ENCODE data around the gene OOSP4A. TPM values are rescaled to one million over a fixed set of nuclear protein-coding genes. Genes with fewer than 3 reads are reported as not detected.

The OOSP4A gene
- polyA plus RNA-seq, 2 of the 4 experiments (the other 2 are of a cell fraction), result not detected

DNA sequence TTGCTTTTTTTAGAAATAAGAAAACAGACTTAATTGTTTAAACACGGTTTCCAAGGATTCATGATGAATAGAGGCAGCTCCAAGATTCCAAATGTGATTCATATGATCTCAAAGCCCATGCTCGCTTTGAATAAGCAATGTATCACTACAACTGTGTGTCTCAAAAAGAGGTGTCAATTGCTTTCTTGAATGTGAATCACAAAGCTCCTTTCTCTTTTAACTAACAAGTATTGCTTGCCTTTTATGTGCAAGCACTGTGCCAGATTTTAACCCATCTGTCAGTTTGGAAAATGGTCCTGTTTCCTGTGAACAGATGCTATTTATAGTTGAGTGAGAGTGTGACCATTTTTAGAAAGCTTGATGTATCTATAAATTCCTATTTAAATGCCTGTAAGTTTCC, 19.1 kb upstream of the OOSP4A start (continued):
- TF ChIP-seq USF2 (IDR thresholded peaks at IDR 0.05) (no peak), GATA3 (IDR thresholded peaks at IDR 0.05; ENCODE audit: borderline replicate concordance) (no peak), SMC3 (IDR thresholded peaks at IDR 0.05) (no peak), NR3C1 (IDR thresholded peaks at IDR 0.05) (no peak)

DNA sequence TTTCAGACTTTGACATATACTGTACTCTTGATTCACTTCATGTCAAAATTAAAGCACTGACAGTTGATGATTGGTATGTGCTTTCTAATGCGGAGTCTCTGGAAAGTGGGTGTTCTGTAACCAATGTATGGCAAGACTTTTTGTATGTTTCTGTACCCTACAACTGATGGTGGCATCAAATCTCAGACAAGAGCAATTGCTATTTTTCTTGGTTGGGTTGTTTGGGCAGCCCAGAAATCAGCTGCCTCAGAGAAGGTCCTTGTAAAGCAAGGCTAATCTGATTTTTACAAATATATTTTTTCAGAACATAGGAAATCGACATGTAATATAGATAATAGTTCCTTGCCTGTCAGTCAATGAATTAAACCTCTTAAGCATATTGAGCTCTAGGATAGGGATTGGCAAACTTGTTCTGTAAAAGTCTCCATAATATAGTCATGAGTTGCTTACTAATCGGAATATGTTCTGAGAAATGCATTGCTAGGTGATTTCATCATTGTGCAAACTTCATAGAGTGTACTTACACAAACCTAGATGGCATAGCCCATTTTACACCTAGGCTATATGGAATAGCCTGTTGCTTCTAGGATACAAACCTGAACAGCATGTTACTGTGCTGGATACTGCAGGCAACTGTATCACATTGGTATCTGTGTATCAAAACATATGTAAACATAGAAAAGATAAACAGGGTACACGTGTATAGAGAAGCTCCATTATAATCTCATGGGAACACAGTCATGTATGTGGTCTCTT, 10.2 kb upstream of the OOSP4A start:
- H3K4me1 ChIP-seq, result no peaks in the 10 kb centered on the region
- no peaks in the 10 kb centered on the region for H3K9me3 ChIP-seq
- ChIA-PET CTCF (no interaction called here), POLR2A (no interaction called here)
- no peak for TF ChIP-seq USF2 (IDR thresholded peaks at IDR 0.05)
- no peak for TF ChIP-seq JUNB (IDR thresholded peaks at IDR 0.05)
- no peak for TF ChIP-seq RAD21 (conservative IDR thresholded peaks at IDR 0.05 in 1 of 2, IDR thresholded peaks at IDR 0.05 in 1 of 2)
- no peak overlapping the region for H3K4me2 ChIP-seq
- DNase-seq (ENCODE audit: low read depth in 1 of 2, low spot score in 1 of 2) (no peak), ATAC-seq (no peak; a peak in 1 of 6 replicates), FAIRE-seq (no peak)
- WGBS (ENCODE audit: missing lambda C conversion rate), result 10% methylated on average over 4 of the region's 4 CpGs
- no peak overlapping the region for H3K4me3 ChIP-seq
- H3K27ac ChIP-seq, result no peak overlapping the region

- no peak overlapping the region for H3K27ac ChIP-seq
- no peak for ATAC-seq
- ChIA-PET CTCF (no interaction called here), POLR2A (no interaction called here)
- no peak for DNase-seq (ENCODE audit: low read depth in 1 of 2, low spot score in 1 of 2)
- 22% methylated on average over 3 of the region's 3 CpGs for WGBS (ENCODE audit: missing lambda C conversion rate)
- no peaks in the 10 kb centered on the region for H3K4me1 ChIP-seq
- no peak for TF ChIP-seq SREBF2 (IDR thresholded peaks at IDR 0.05)
- no peak for TF ChIP-seq ZC3H11A (IDR thresholded peaks at IDR 0.05)
- no peak for TF ChIP-seq NFE2L2 (conservative IDR thresholded peaks at IDR 0.05; ENCODE audit: low read length)
- no peak for TF ChIP-seq CBX2 (IDR thresholded peaks at IDR 0.05; ENCODE audit: borderline replicate concordance, low read depth)
- no peak for TF ChIP-seq HOXB13 (CRISPR knock-in tag; IDR thresholded peaks at IDR 0.05; ENCODE audit: low read depth)
- no peak for TF ChIP-seq HMGXB4 (CRISPR knock-in tag; IDR thresholded peaks at IDR 0.05; ENCODE audit: borderline replicate concordance)
- no peak for TF ChIP-seq GATA3 (IDR thresholded peaks at IDR 0.05; ENCODE audit: borderline replicate concordance)
- no peak for TF ChIP-seq ZNF302 (CRISPR knock-in tag; IDR thresholded peaks at IDR 0.05)
- TF ChIP-seq USF2 (IDR thresholded peaks at IDR 0.05), result no peak
- TF ChIP-seq RARB (CRISPR knock-in tag; IDR thresholded peaks at IDR 0.05), result no peak
- TF ChIP-seq RFX5 (IDR thresholded peaks at IDR 0.05), result no peak
- no peak for TF ChIP-seq PHF8 (IDR thresholded peaks at IDR 0.05; ENCODE audit: borderline replicate concordance, low read depth)
- no peak for TF ChIP-seq MAZ (IDR thresholded peaks at IDR 0.05; ENCODE audit: borderline replicate concordance, low read depth, low read length)
- TF ChIP-seq E2F6 (IDR thresholded peaks at IDR 0.05; ENCODE audit: borderline replicate concordance, low read depth), result no peak
- TF ChIP-seq HDAC2 (IDR thresholded peaks at IDR 0.05), result no peak
- TF ChIP-seq HOXB5 (CRISPR knock-in tag; IDR thresholded peaks at IDR 0.05), result no peak
- no peak for TF ChIP-seq ZSCAN20 (CRISPR knock-in tag; IDR thresholded peaks at IDR 0.05)
- no peak for TF ChIP-seq EHMT2 (IDR thresholded peaks at IDR 0.05; ENCODE audit: low read depth)
- no peak for TF ChIP-seq SMC3 (IDR thresholded peaks at IDR 0.05)
- no peak for TF ChIP-seq JUN (IDR thresholded peaks at IDR 0.05)
- no peak overlapping the region for H3K4me2 ChIP-seq
- FAIRE-seq, result no peak
- H3K9me3 ChIP-seq, result no peaks in the 10 kb centered on the region
- no peak overlapping the region for H3K4me3 ChIP-seq
Measured at GRCh38 chr11:59954219-59954847, 9.5 kb upstream of the OOSP4A start.

Data from A549 (cell line).